HG03066 (cell line): ENCODE data around the gene AMOTL2.

Source experiments
- ATAC-seq: cut with Tn5 transposase; IDR thresholded peaks from one replicate; pipeline ENCODE4 v1.9.1; 2021; ENCODE audit warnings: low read depth; ENCODE audit not compliant: unreplicated experiment

Gene AMOTL2

GRCh38 chr3:134381076-134381475 lies 6.8 kb upstream of the AMOTL2 start:
- ATAC-seq: no peak

- ATAC-seq: no peak
These were observed 6.0 kb upstream of the AMOTL2 start for GRCh38 chr3:134380249-134380648.

- ATAC-seq: no peak
These were observed 4.6 kb upstream of the AMOTL2 start for GRCh38 chr3:134378818-134379217.

- ATAC-seq: no peak
These were observed 4.1 kb upstream of the AMOTL2 start for GRCh38 chr3:134378384-134378783.

GRCh38 chr3:134377896-134378295 lies 3.6 kb upstream of the AMOTL2 start:
- ATAC-seq: no peak

GRCh38 chr3:134376786-134377426 lies 2.7 kb upstream of the AMOTL2 start:
- ATAC-seq: no peak

GRCh38 chr3:134376385-134376765 lies 2.1 kb upstream of the AMOTL2 start:
- ATAC-seq: no peak

GRCh38 chr3:134375582-134376384 lies 1.5 kb upstream of the AMOTL2 start:
- no peak for ATAC-seq

GRCh38 chr3:134374791-134375581 lies 739 bp upstream of the AMOTL2 start:
- no peak for ATAC-seq

- ATAC-seq: no peak
These were observed 759 bp downstream of the AMOTL2 start for GRCh38 chr3:134373271-134374104.

GRCh38 chr3:134372396-134373270 lies 1.6 kb downstream of the AMOTL2 start:
- ATAC-seq: no peak

GRCh38 chr3:134371542-134372324 lies 2.5 kb downstream of the AMOTL2 start:
- ATAC-seq: no peak

- ATAC-seq: no peak
These were observed 3.4 kb downstream of the AMOTL2 start for GRCh38 chr3:134370611-134371531.

- no peak for ATAC-seq
These were observed 4.2 kb downstream of the AMOTL2 start for GRCh38 chr3:134369861-134370596.

GRCh38 chr3:134369231-134369741 lies 5.0 kb downstream of the AMOTL2 start:
- no peak for ATAC-seq

GRCh38 chr3:134368751-134369105 lies 5.5 kb downstream of the AMOTL2 start:
- ATAC-seq: no peak
